Keratinocyte (primary cell): ENCODE measurements around the gene SRGAP3. TPM values are rescaled to one million over a fixed set of nuclear protein-coding genes. Genes with fewer than 3 reads are reported as not detected.

Experiments
- DNase-seq: peaks from one replicate; pipeline ENCODE4 v3.0.0-alpha.2; 2011; ENCODE audit warnings: low read depth, missing footprints, low spot score
- FAIRE-seq: peaks from 2 replicates; lab custom pipeline; 2011; peaks lifted over from hg19 to GRCh38; lab: Jason Lieb, UNC
- H2AFZ ChIP-seq: 2 replicates; pipeline ENCODE4 v1.6.0; 2012; ENCODE audit warnings: low read length, control low read depth, inconsistent platforms; ENCODE audit not compliant: control insufficient read depth
- H3K27ac ChIP-seq: 2 replicates; pipeline ENCODE4 v1.5.1; 2011; ENCODE audit warnings: low read length; ENCODE audit not compliant: control insufficient read depth, insufficient read depth
- H3K27me3 ChIP-seq: 3 replicates; pipeline ENCODE4 v1.6.0; 2011; ENCODE audit warnings: low read length; ENCODE audit not compliant: control insufficient read depth, insufficient read depth; ENCODE audit errors: extremely low read depth
- H3K36me3 ChIP-seq, 2 experiments: 2 replicates in 1 of 2; 3 replicates in 1 of 2; pipeline ENCODE4 v1.5.1; 2011; ENCODE audit warnings: low read length in 2 of 2, mild to moderate bottlenecking in 1 of 2; ENCODE audit not compliant: control insufficient read depth in 2 of 2, insufficient read depth in 2 of 2; ENCODE audit errors: extremely low read depth in 1 of 2
- H3K4me1 ChIP-seq: 3 replicates; pipeline ENCODE4 v1.5.1; 2011; ENCODE audit warnings: low read length; ENCODE audit not compliant: control insufficient read depth, insufficient read depth; ENCODE audit errors: extremely low read depth
- H3K4me2 ChIP-seq: 3 replicates; pipeline ENCODE4 v1.6.0; 2011; ENCODE audit warnings: low read depth, low read length; ENCODE audit not compliant: control insufficient read depth, insufficient read depth; ENCODE audit errors: extremely low read depth
- H3K4me3 ChIP-seq, 3 experiments: fragments of 200-600 bp in 1 of 3; sonication (generic) in 1 of 3; 2 replicates in 2 of 3; 3 replicates in 1 of 3; pipeline ENCODE4 v1.5.1; 2011 to 2016; ENCODE audit warnings: low read length in 3 of 3, mild to moderate bottlenecking in 3 of 3, control low read depth in 2 of 3, inconsistent platforms in 1 of 3, low read depth in 1 of 3, mixed read lengths in 1 of 3, mixed run types in 1 of 3, moderate library complexity in 1 of 3; ENCODE audit not compliant: control insufficient read depth in 2 of 3, insufficient read depth in 2 of 3; ENCODE audit errors: extremely low read depth in 1 of 3
- H3K79me2 ChIP-seq: 2 replicates; pipeline ENCODE4 v1.6.0; 2012; ENCODE audit warnings: low read length; ENCODE audit not compliant: control insufficient read depth, insufficient read depth
- H3K9ac ChIP-seq: 3 replicates; pipeline ENCODE4 v1.6.0; 2011; ENCODE audit warnings: low read length; ENCODE audit not compliant: control insufficient read depth, insufficient read depth; ENCODE audit errors: extremely low read depth
- H3K9me1 ChIP-seq: 3 replicates; pipeline ENCODE4 v1.6.0; 2011; ENCODE audit warnings: low read length; ENCODE audit not compliant: control insufficient read depth, insufficient read depth; ENCODE audit errors: extremely low read depth
- H3K9me3 ChIP-seq: 2 replicates; pipeline ENCODE4 v1.5.1; 2012; ENCODE audit warnings: low read depth, low read length; ENCODE audit not compliant: control insufficient read depth
- H4K20me1 ChIP-seq: 3 replicates; pipeline ENCODE4 v1.6.0; 2011; ENCODE audit warnings: low read length; ENCODE audit not compliant: control insufficient read depth, insufficient read depth; ENCODE audit errors: extremely low read depth
- CTCF ChIP-seq, 3 experiments: IDR thresholded peaks in 1 of 3; conservative IDR thresholded peaks in 1 of 3; optimal IDR thresholded peaks in 1 of 3; 2 replicates in 2 of 3; 3 replicates in 1 of 3; pipeline versions ENCODE3 to v1.5.1; 2011; ENCODE audit warnings: low read length in 3 of 3, mild to moderate bottlenecking in 3 of 3, moderate library complexity in 2 of 3, control low read depth in 1 of 3, inconsistent platforms in 1 of 3; ENCODE audit not compliant: insufficient read depth in 2 of 3; ENCODE audit errors: extremely low read depth in 1 of 3
- EZH2 ChIP-seq: IDR thresholded peaks from one replicate; pipeline ENCODE4 v1.6.1; 2012; ENCODE audit warnings: inconsistent platforms, mild to moderate bottlenecking, low read length, moderate library complexity
- dilution Hi-C: fragments of 300-500 bp; cut with MboI; formaldehyde crosslinking; loops from one replicate; pipeline ENCODE4 v1.7.0; 2020; ENCODE audit warnings: low sequenced_read_pairs; ENCODE audit not compliant: extremely low pct_ligation_motif_present
- polyA plus RNA-seq, 5 experiments: library from polyadenylated mRNA; depleted of rRNA in 3 of 5; stranded (reverse) in 3 of 5; stranded (forward) in 1 of 5; unstranded in 1 of 5; fragments of >200 nt; gene quantifications; 1 replicate in 1 of 5; 2 replicates in 3 of 5; 3 replicates in 1 of 5; pipeline versions ENCODE4 v1.2.1 to v1.2.3, GENCODE V29; 2011 to 2012; ENCODE audit warnings: missing spikeins in 2 of 5, low read depth in 1 of 5, low replicate concordance in 1 of 5

Gene SRGAP3
- polyA plus RNA-seq, 1 donor (not counting 4 experiments of a cell fraction or from before 2014, with no cell fraction given): 7.2 TPM

GRCh38 chr3:8967553-8967952 lies 281.9 kb downstream of the SRGAP3 start:
- FAIRE-seq (no peak), DNase-seq (no peak)
- Histone ChIP-seq H3K79me2 (peaks cover 7% of the 10 kb centered on the region), H3K4me1 (peaks cover 25% of the 10 kb centered on the region), H2AFZ (no peak overlapping the region), H3K9ac (no peak overlapping the region), H3K9me3 (no peaks in the 10 kb centered on the region), H3K9me1 (no peaks in the 10 kb centered on the region), H4K20me1 (no peaks in the 10 kb centered on the region), H3K4me3 (no peak overlapping the region), H3K36me3 (no peaks in the 10 kb centered on the region), H3K27ac (no peak overlapping the region), H3K27me3 (no peaks in the 10 kb centered on the region), H3K4me2 (no peak overlapping the region)
- TF ChIP-seq EZH2: no peak
- TF ChIP-seq CTCF (optimal IDR thresholded peaks at IDR 0.05 in 1 of 3, IDR thresholded peaks at IDR 0.05 in 1 of 3, conservative IDR thresholded peaks at IDR 0.05 in 1 of 3; ENCODE audit: extremely low read depth in 1 of 3, insufficient read depth in 2 of 3, low read length in 3 of 3): no peak
- dilution Hi-C loops: no loop called here

GRCh38 chr3:8966820-8967348 lies 282.6 kb downstream of the SRGAP3 start:
- Histone ChIP-seq H3K4me3 (no peak overlapping the region), H2AFZ (no peak overlapping the region), H3K27ac (no peak overlapping the region), H3K27me3 (no peaks in the 10 kb centered on the region), H3K9me1 (no peaks in the 10 kb centered on the region), H3K79me2 (peaks cover 13% of the 10 kb centered on the region), H3K36me3 (no peaks in the 10 kb centered on the region), H3K9ac (no peak overlapping the region), H3K9me3 (no peaks in the 10 kb centered on the region), H3K4me1 (peaks cover 31% of the 10 kb centered on the region), H4K20me1 (no peaks in the 10 kb centered on the region), H3K4me2 (no peak overlapping the region)
- FAIRE-seq (no peak), DNase-seq (no peak)
- dilution Hi-C loops: no loop called here
- no peak for TF ChIP-seq EZH2
- TF ChIP-seq CTCF (optimal IDR thresholded peaks at IDR 0.05 in 1 of 3, IDR thresholded peaks at IDR 0.05 in 1 of 3, conservative IDR thresholded peaks at IDR 0.05 in 1 of 3; ENCODE audit: extremely low read depth in 1 of 3, insufficient read depth in 2 of 3, low read length in 3 of 3): no peak
